NT2/D1 (cell line): Measurements from ENCODE around the gene ARID1B.

Experiments used
- DNase-seq: peaks from one replicate; pipeline ENCODE4 v3.0.0-alpha.2; 2011; ENCODE audit warnings: low read depth, low spot score
- H3K27me3 ChIP-seq: 2 replicates; pipeline ENCODE4 v1.6.0; 2011; ENCODE audit warnings: mild to moderate bottlenecking; ENCODE audit not compliant: insufficient read length, insufficient read depth
- H3K36me3 ChIP-seq: 2 replicates; pipeline ENCODE4 v1.6.1; 2011; ENCODE audit warnings: mild to moderate bottlenecking, low read length, mixed read lengths; ENCODE audit not compliant: insufficient read depth, insufficient read length
- H3K4me1 ChIP-seq: 2 replicates; pipeline ENCODE4 v1.5.1; 2011; ENCODE audit not compliant: insufficient read depth, insufficient read length
- H3K4me3 ChIP-seq: 2 replicates; pipeline ENCODE4 v1.5.1; 2011; ENCODE audit warnings: low read depth; ENCODE audit not compliant: insufficient read length
- H3K9ac ChIP-seq: 2 replicates; pipeline ENCODE4 v1.6.0; 2011; ENCODE audit warnings: low read depth; ENCODE audit not compliant: insufficient read length
- H3K9me3 ChIP-seq: 2 replicates; pipeline ENCODE4 v1.5.1; 2011; ENCODE audit warnings: mild to moderate bottlenecking, low read length; ENCODE audit not compliant: insufficient read depth
- SUZ12 ChIP-seq: IDR thresholded peaks from 2 replicates; pipeline ENCODE4 v1.6.1; 2011; ENCODE audit not compliant: insufficient read length, insufficient read depth; ENCODE audit errors: extremely low read depth
- YY1 ChIP-seq: IDR thresholded peaks from 2 replicates; pipeline ENCODE4 v1.6.1; 2011; ENCODE audit not compliant: insufficient read length, insufficient read depth
- ZNF274 ChIP-seq: IDR thresholded peaks from 2 replicates; pipeline ENCODE4 v1.6.1; 2011; ENCODE audit warnings: mild to moderate bottlenecking, low read depth, low read length

The ARID1B gene

GRCh38 chr6:157235600-157236039 lies 458.4 kb downstream of the ARID1B start:
- Histone ChIP-seq H3K36me3 (no peaks in the 10 kb centered on the region), H3K27me3 (peaks cover 47% of the 10 kb centered on the region), H3K4me1 (no peaks in the 10 kb centered on the region), H3K9ac (peak overlapping the region; percentile 64), H3K9me3 (no peaks in the 10 kb centered on the region), H3K4me3 (peak overlapping the region; percentile 47)
- no peak for TF ChIP-seq YY1
- TF ChIP-seq ZNF274: no peak
- TF ChIP-seq SUZ12: no peak
- peak; percentile 51 for DNase-seq

DNA sequence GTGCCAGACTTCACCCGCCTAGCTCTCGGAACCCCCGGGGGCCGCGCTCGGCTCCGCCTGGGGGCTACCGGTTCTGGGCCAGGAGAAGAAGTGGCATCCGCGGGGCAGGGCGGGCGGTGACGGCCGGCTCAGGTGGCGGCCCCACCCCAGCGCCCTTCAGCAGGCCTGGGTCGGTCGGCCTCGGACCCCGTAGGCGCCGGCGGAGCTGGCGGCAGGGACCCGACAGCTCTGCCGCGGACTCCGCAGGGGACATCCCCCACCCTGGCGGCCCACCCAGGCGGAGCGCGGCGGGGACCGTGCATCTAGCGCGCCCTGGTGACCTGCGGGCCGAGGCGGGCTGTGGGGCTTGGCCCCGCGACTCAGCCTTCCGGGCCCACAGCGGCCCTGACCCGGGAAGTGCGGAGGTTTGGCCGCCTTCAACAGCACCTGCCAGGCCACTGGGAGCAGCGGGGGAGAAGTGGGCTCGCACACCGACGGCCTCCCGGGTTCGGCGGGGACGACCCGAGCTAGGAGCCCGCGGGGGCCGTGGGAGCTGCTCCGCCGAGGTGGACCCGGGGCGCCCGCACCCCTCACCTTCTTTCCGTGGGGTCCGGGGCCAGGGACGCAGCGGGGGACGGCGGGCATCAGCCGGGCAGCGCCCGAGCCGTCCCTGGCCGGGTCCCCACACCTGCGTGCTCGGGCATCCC lies 459.0 kb downstream of the ARID1B start:
- Histone ChIP-seq H3K9ac (peak overlapping the region; percentile 64), H3K4me1 (no peaks in the 10 kb centered on the region), H3K9me3 (no peaks in the 10 kb centered on the region), H3K36me3 (no peaks in the 10 kb centered on the region), H3K4me3 (peak overlapping the region; percentile 47), H3K27me3 (peaks cover 47% of the 10 kb centered on the region)
- TF ChIP-seq ZNF274: no peak
- no peak for TF ChIP-seq SUZ12
- no peak for TF ChIP-seq YY1
- DNase-seq: no peak

- DNase-seq: no peak
- H3K4me1 ChIP-seq: no peaks in the 10 kb centered on the region
- H3K36me3 ChIP-seq: no peaks in the 10 kb centered on the region
- H3K4me3 ChIP-seq: no peak overlapping the region
- H3K9ac ChIP-seq: no peak overlapping the region
- H3K27me3 ChIP-seq: peaks cover 46% of the 10 kb centered on the region
- TF ChIP-seq YY1: no peak
- no peak for TF ChIP-seq ZNF274
- TF ChIP-seq SUZ12: no peak
- no peaks in the 10 kb centered on the region for H3K9me3 ChIP-seq
Observed at GRCh38 chr6:157238346-157238745, 461.2 kb downstream of the ARID1B start.

GRCh38 chr6:157239148-157239547 lies 462.0 kb downstream of the ARID1B start:
- Histone ChIP-seq H3K4me3 (no peak overlapping the region), H3K27me3 (peaks cover 38% of the 10 kb centered on the region), H3K36me3 (no peaks in the 10 kb centered on the region), H3K9ac (no peak overlapping the region), H3K4me1 (no peaks in the 10 kb centered on the region), H3K9me3 (no peaks in the 10 kb centered on the region)
- TF ChIP-seq YY1 (no peak), ZNF274 (no peak), SUZ12 (no peak)
- DNase-seq: no peak

- no peak overlapping the region for H3K4me3 ChIP-seq
Observed at GRCh38 chr6:157239671-157240058, 462.5 kb downstream of the ARID1B start.

DNA sequence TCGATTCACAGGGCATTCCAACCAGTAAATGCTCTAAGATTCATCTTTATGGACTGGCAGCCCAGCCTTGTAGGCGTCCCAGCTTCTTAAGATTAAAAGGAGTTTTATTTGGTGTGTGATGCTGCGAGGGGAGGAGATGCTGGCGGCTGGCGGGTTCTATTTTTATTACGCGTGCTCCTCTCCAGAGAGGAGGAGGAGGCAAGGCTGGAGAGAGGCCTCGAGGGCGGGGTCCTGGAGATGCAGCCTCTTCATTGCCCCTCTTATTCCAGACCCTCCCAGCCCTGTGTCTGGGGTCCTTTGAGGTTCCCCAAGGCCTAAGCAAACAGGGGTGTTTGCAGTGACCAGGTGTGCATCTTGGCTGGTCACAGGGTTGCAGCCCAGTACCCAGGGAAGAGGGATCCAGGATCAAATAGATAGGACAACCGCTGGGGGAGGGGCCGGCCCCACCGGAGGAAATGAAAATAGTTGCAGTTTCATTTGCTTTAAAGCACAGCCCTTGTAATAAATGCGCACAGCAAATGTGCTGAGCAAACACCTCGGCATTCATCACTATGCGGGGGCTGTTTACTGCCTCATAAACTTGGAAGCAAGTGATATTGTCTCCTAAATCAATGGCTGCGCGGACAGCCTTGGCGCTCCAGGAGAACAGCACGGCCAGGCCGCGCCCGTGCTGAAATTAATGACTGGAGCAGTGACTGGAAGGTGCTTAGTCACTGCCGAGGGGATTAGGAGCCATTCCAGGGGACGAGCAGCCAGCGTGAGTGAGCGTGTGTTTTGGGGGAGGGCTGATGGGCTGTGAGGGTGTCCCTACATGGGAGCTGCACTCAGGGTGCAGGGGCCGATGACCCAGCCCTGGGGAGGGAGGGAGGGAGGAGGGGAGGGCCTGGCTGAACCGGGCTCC lies 463.1 kb downstream of the ARID1B start:
- Histone ChIP-seq H3K4me3 (no peak overlapping the region), H3K36me3 (no peaks in the 10 kb centered on the region), H3K27me3 (peaks cover 28% of the 10 kb centered on the region), H3K9ac (peak overlapping the region; percentile 21), H3K9me3 (no peaks in the 10 kb centered on the region), H3K4me1 (no peaks in the 10 kb centered on the region)
- no peak for DNase-seq
- no peak for TF ChIP-seq SUZ12
- TF ChIP-seq YY1: no peak
- no peak for TF ChIP-seq ZNF274

More at GRCh38 chr6:157239671-157240058, 462.5 kb downstream of the ARID1B start:
- Histone ChIP-seq H3K4me1 (no peaks in the 10 kb centered on the region), H3K9ac (no peak overlapping the region), H3K9me3 (no peaks in the 10 kb centered on the region), H3K27me3 (peaks cover 35% of the 10 kb centered on the region), H3K36me3 (no peaks in the 10 kb centered on the region)
- TF ChIP-seq ZNF274 (no peak), SUZ12 (no peak), YY1 (no peak)
- DNase-seq: no peak

DNA sequence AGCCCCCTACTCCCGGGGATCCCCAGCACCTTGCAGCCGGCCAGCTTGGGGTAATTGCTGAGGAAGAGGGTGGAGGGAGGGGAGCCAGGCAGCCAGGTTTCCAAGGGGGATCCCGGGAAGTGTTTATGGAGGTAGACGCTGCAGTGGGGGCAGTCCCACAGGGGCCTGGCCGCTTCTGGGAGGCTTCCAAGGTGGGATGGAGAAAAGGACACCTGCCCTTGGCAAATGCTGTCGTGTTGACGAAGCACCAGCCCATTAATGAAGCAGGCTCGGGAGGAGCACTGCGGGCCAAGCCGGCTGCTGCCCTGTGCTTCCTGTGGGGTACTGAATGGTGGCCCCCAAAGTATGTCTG lies 463.8 kb downstream of the ARID1B start:
- Histone ChIP-seq H3K4me1 (no peaks in the 10 kb centered on the region), H3K9ac (no peak overlapping the region), H3K27me3 (peaks cover 22% of the 10 kb centered on the region), H3K36me3 (no peaks in the 10 kb centered on the region), H3K4me3 (no peak overlapping the region), H3K9me3 (no peaks in the 10 kb centered on the region)
- TF ChIP-seq ZNF274 (no peak), SUZ12 (no peak), YY1 (no peak)
- no peak for DNase-seq
